SK-N-SH (cell line): ENCODE data around the gene CALN1. TPM values are rescaled to one million over a fixed set of nuclear protein-coding genes. Genes with fewer than 3 reads are reported as not detected.

Source experiments
- CTCF ChIA-PET: fragments of 300-600, 350-600 bp; formaldehyde crosslinking; extraction: SDS; loops from one replicate; lab custom pipeline; 2021; lab: Yijun Ruan, JAX
- POLR2A ChIA-PET: fragments of 350-600 bp; sonication (Branson Sonifier 250); formaldehyde crosslinking; extraction: SDS; loops from one replicate; lab custom pipeline; 2020; ENCODE audit warnings: antibody characterized with exemption, inconsistent platforms; lab: Yijun Ruan, JAX
- DNase-seq: peaks from one replicate; pipeline ENCODE4 v3.0.0; 2012
- H2AFZ ChIP-seq: fragments of 200-600 bp; sonication (generic); 2 replicates; pipeline ENCODE4 v1.8.1; 2016; ENCODE audit warnings: antibody characterized with exemption, mild to moderate bottlenecking, low read depth
- H3F3A ChIP-seq: fragments of 200-600 bp; sonication (generic); replicated peaks from 2 replicates; pipeline ENCODE3; 2016; ENCODE audit warnings: antibody characterized with exemption, mild to moderate bottlenecking; ENCODE audit not compliant: insufficient read depth
- H3K27ac ChIP-seq, 2 experiments: fragments of 200-500 bp in 1 of 2; fragments of 200-600 bp in 1 of 2; sonication (Bioruptor generic) in 1 of 2; sonication (generic), shearing (Covaris generic) in 1 of 2; 2 replicates each; pipeline versions ENCODE4 v1.5.1 to v1.6.1; 2014 to 2016; ENCODE audit warnings: low read depth in 2 of 2, inconsistent platforms in 1 of 2, low read length in 1 of 2, mild to moderate bottlenecking in 1 of 2, mixed read lengths in 1 of 2
- H3K27me3 ChIP-seq: fragments of 200-600 bp; sonication (generic), shearing (Covaris generic); 2 replicates; pipeline ENCODE4 v1.6.1; 2016; ENCODE audit warnings: mixed run types; ENCODE audit not compliant: insufficient read depth
- H3K36me3 ChIP-seq, 2 experiments: fragments of 200-500 bp in 1 of 2; fragments of 200-600 bp in 1 of 2; sonication (Bioruptor generic) in 1 of 2; sonication (generic) in 1 of 2; replicated peaks in 1 of 2; 2 replicates each; pipeline versions ENCODE3 to v1.5.1; 2014 to 2016; ENCODE audit warnings: low read length in 1 of 2, mild to moderate bottlenecking in 1 of 2; ENCODE audit not compliant: insufficient read depth in 2 of 2, control insufficient read depth in 1 of 2
- H3K4me1 ChIP-seq, 2 experiments: fragments of 200-500 bp in 1 of 2; fragments of 200-600 bp in 1 of 2; sonication (Bioruptor generic) in 1 of 2; sonication (generic), shearing (Covaris generic) in 1 of 2; 2 replicates each; pipeline versions ENCODE4 v1.5.1 to v1.6.1; 2014 to 2016; ENCODE audit warnings: low read depth in 1 of 2, low read length in 1 of 2, mixed run types in 1 of 2; ENCODE audit not compliant: insufficient read depth in 2 of 2, control insufficient read depth in 1 of 2
- H3K4me2 ChIP-seq: fragments of 200-600 bp; sonication (generic), shearing (Covaris generic); 2 replicates; pipeline ENCODE4 v1.6.1; 2017; ENCODE audit warnings: mixed run types
- H3K4me3 ChIP-seq, 2 experiments: fragments of 200-500 bp in 1 of 2; fragments of 200-600 bp in 1 of 2; sonication (Bioruptor generic) in 1 of 2; sonication (generic), shearing (Covaris generic) in 1 of 2; 2 replicates each; pipeline versions ENCODE4 v1.5.1 to v1.8.1; 2014 to 2016; ENCODE audit warnings: low read depth in 2 of 2, inconsistent platforms in 1 of 2, low read length in 1 of 2, mild to moderate bottlenecking in 1 of 2, mixed read lengths in 1 of 2, moderate library complexity in 1 of 2
- H3K79me2 ChIP-seq: fragments of 200-600 bp; sonication (generic); 2 replicates; pipeline ENCODE4 v1.8.1; 2017; ENCODE audit warnings: mild to moderate bottlenecking; ENCODE audit not compliant: insufficient read depth
- H3K9ac ChIP-seq: fragments of 200-600 bp; sonication (generic); 2 replicates; pipeline ENCODE4 v1.6.1; 2017; ENCODE audit warnings: mixed run types
- H3K9me2 ChIP-seq: fragments of 200-600 bp; sonication (generic); 2 replicates; pipeline ENCODE4 v1.6.1; 2017; ENCODE audit warnings: mixed run types
- H3K9me3 ChIP-seq: fragments of 200-600 bp; sonication (generic); 2 replicates; pipeline ENCODE4 v1.6.1; 2017; ENCODE audit warnings: mixed run types, mild to moderate bottlenecking, moderate library complexity
- H4K20me1 ChIP-seq: fragments of 200-600 bp; sonication (generic); 2 replicates; pipeline ENCODE4 v1.6.1; 2017; ENCODE audit warnings: mild to moderate bottlenecking, mixed run types; ENCODE audit not compliant: insufficient read depth
- CHD2 ChIP-seq: fragments of 150-350 bp; IDR thresholded peaks from 2 replicates; pipeline ENCODE4 v1.6.1; 2018; ENCODE audit warnings: low read length; ENCODE audit not compliant: partially characterized antibody
- CTCF ChIP-seq: fragments of 200-600 bp; sonication (generic); IDR thresholded peaks from 2 replicates; pipeline ENCODE4 v1.6.1; 2017; ENCODE audit warnings: antibody characterized with exemption, mild to moderate bottlenecking, moderate library complexity
- FOSL2 ChIP-seq: IDR thresholded peaks from 2 replicates; pipeline ENCODE4 v1.4.0; 2012; ENCODE audit warnings: low read depth, mild to moderate bottlenecking, moderate library complexity, borderline replicate concordance
- FOXJ3 ChIP-seq: sonication (generic); formaldehyde crosslinking; IDR thresholded peaks from 2 replicates; pipeline ENCODE4 v1.5.1; 2020; ENCODE audit warnings: mild to moderate bottlenecking, missing genetic modification reagents
- FOXM1 ChIP-seq: IDR thresholded peaks from 2 replicates; pipeline ENCODE4 v1.4.0; 2012; ENCODE audit warnings: low read depth, mild to moderate bottlenecking
- IRF3 ChIP-seq: fragments of 150-350 bp; IDR thresholded peaks from 2 replicates; pipeline ENCODE4 v1.6.1; 2016; ENCODE audit warnings: mild to moderate bottlenecking, low read depth, low read length
- JUND ChIP-seq: IDR thresholded peaks from 2 replicates; pipeline ENCODE4 v1.4.0; 2012
- MAX ChIP-seq: IDR thresholded peaks from 2 replicates; pipeline ENCODE4 v1.4.0; 2012; ENCODE audit warnings: low read depth
- MEF2A ChIP-seq: IDR thresholded peaks from 2 replicates; pipeline ENCODE4 v1.4.0; 2012; ENCODE audit warnings: low read depth, borderline replicate concordance
- MXI1 ChIP-seq: IDR thresholded peaks from 2 replicates; pipeline ENCODE4 v1.6.1; 2012; ENCODE audit warnings: mild to moderate bottlenecking, low read depth, low read length, improper control_type of control experiment
- NFIC ChIP-seq: IDR thresholded peaks from 2 replicates; pipeline ENCODE4 v1.4.0; 2012; ENCODE audit warnings: borderline replicate concordance
- NRF1 ChIP-seq: IDR thresholded peaks from 2 replicates; pipeline ENCODE4 v1.6.1; 2012; ENCODE audit warnings: low read depth, mild to moderate bottlenecking, low read length
- POLR2AphosphoS5 ChIP-seq: IDR thresholded peaks from 2 replicates; pipeline ENCODE4 v1.6.1; 2012; ENCODE audit warnings: low read depth, low read length
- RAD21 ChIP-seq: IDR thresholded peaks from 2 replicates; pipeline ENCODE4 v1.6.1; 2012; ENCODE audit warnings: mild to moderate bottlenecking, low read length
- RCOR1 ChIP-seq: fragments of 150-350 bp; IDR thresholded peaks from 2 replicates; pipeline ENCODE4 v1.6.1; 2017; ENCODE audit warnings: antibody characterized with exemption, low read length
- TAF1 ChIP-seq: IDR thresholded peaks from 2 replicates; pipeline ENCODE4 v1.6.1; 2012; ENCODE audit warnings: low read depth, mild to moderate bottlenecking, low read length, moderate library complexity, borderline replicate concordance
- TCF12 ChIP-seq: IDR thresholded peaks from 2 replicates; pipeline ENCODE4 v1.4.0; 2012
- TEAD4 ChIP-seq: IDR thresholded peaks from 2 replicates; pipeline ENCODE4 v1.4.0; 2012; ENCODE audit warnings: mild to moderate bottlenecking, borderline replicate concordance; ENCODE audit not compliant: insufficient read depth
- USF1 ChIP-seq: IDR thresholded peaks from 2 replicates; pipeline ENCODE4 v1.4.0; 2012; ENCODE audit warnings: low read depth, borderline replicate concordance
- USF2 ChIP-seq: fragments of 150-350 bp; IDR thresholded peaks from 2 replicates; pipeline ENCODE4 v1.6.1; 2017; ENCODE audit warnings: antibody characterized with exemption, low read length, low read depth, borderline replicate concordance
- ZBTB33 ChIP-seq: IDR thresholded peaks from 2 replicates; pipeline ENCODE4 v1.4.0; 2012; ENCODE audit warnings: low read depth, borderline replicate concordance
- whole genome bisulfite sequencing: methylation state at CpG from one replicate; pipeline ENCODE4 v1.1.6; 2017; ENCODE audit warnings: low lambda C conversion rate; 5-methylcytosine and 5-hydroxymethylcytosine counted together
- polyA plus RNA-seq, 3 experiments: library from polyadenylated mRNA; depleted of rRNA; stranded (reverse); fragments of >200 nt; gene quantifications; 2 replicates each; pipeline ENCODE4 v1.2.3, GENCODE V29; 2012

Gene CALN1
- polyA plus RNA-seq, 1 of the 3 experiments (the other 2 are of a cell fraction), result not detected

- TF ChIP-seq ZBTB33 (no peak), USF1 (no peak), RCOR1 (no peak)
Measured at GRCh38 chr7:71904484-71904883, 507.7 kb downstream of the CALN1 start (continued).

- ChIA-PET POLR2A (no interaction called here), CTCF (no interaction called here)
- H3F3A ChIP-seq, result no peaks in the 10 kb centered on the region
- H3K9me2 ChIP-seq, result no peaks in the 10 kb centered on the region
- H3K79me2 ChIP-seq, result no peaks in the 10 kb centered on the region
- no peak overlapping the region for H3K27ac ChIP-seq
- H3K9ac ChIP-seq, result no peak overlapping the region
- WGBS, result 0% methylated on average over 3 of the region's 3 CpGs
- no peaks in the 10 kb centered on the region for H4K20me1 ChIP-seq
- no peaks in the 10 kb centered on the region for H3K27me3 ChIP-seq
- no peak for DNase-seq
- no peak overlapping the region for H2AFZ ChIP-seq
- no peaks in the 10 kb centered on the region for H3K9me3 ChIP-seq
- H3K4me1 ChIP-seq, result no peaks in the 10 kb centered on the region
- H3K4me2 ChIP-seq, result no peak overlapping the region
- no peak for TF ChIP-seq TEAD4
- no peak for TF ChIP-seq MAX
- no peak for TF ChIP-seq RAD21
- TF ChIP-seq POLR2AphosphoS5, result no peak
- TF ChIP-seq FOXJ3 (CRISPR knock-in tag), result no peak
- no peak for TF ChIP-seq MXI1
- no peak for TF ChIP-seq CHD2
- no peak for TF ChIP-seq NRF1
- no peak for TF ChIP-seq FOSL2
- no peak for TF ChIP-seq JUND
- no peak for TF ChIP-seq TCF12
- TF ChIP-seq RCOR1, result no peak
- no peak for TF ChIP-seq IRF3
- no peak for TF ChIP-seq TAF1
- TF ChIP-seq NFIC, result no peak
- no peak for TF ChIP-seq CTCF
- TF ChIP-seq FOXM1, result no peak
- TF ChIP-seq ZBTB33, result no peak
- no peak for TF ChIP-seq USF2
- TF ChIP-seq MEF2A, result no peak
- H3K36me3 ChIP-seq, result no peaks in the 10 kb centered on the region
- H3K4me3 ChIP-seq, result no peak overlapping the region
Measured at GRCh38 chr7:71900556-71900955, 511.6 kb downstream of the CALN1 start.
